Purkinje cell (primary cell): ENCODE data around the gene MLXIPL. TPM values are rescaled to one million over a fixed set of nuclear protein-coding genes. Genes with fewer than 3 reads are reported as not detected.

Experiments
- polyA plus RNA-seq: library from polyadenylated mRNA; unstranded; fragments of >200 nt; fragmentation: Nextera tagmentation; gene quantifications from 2 replicates; pipeline ENCODE4 v1.2.1, GENCODE V29; 2014

Gene MLXIPL
- 1.4 TPM in 1 of 2 replicates, not detected in the other for polyA plus RNA-seq

GRCh38 chr7:73623798-73624668, at the start of gene MLXIPL:
TSS of gene MLXIPL (minus strand) at chr7:73624522. CDS start at chr7:73624492, 30 bp downstream.

GRCh38 chr7:73667344-73668102, 43.2 kb upstream of the MLXIPL start, which contains the start of gene VPS37D:
TSS of gene VPS37D (plus strand) at chr7:73667831. CDS start at chr7:73667959, 128 bp downstream.

GRCh38 chr7:73578342-73579128, 45.8 kb downstream of the MLXIPL start, which contains the start of gene TBL2:
TSS of gene TBL2 (minus strand) at chr7:73578579. CDS start at chr7:73578549, 30 bp downstream.

GRCh38 chr7:73557397-73558257, 66.7 kb downstream of the MLXIPL start, which contains the start of gene BCL7B:
TSS of gene BCL7B (minus strand) at chr7:73557690. CDS start at chr7:73557578, 112 bp downstream.

Other genes starting within 250 kb of the MLXIPL start
- gene FZD9, start 190.7 kb downstream of the MLXIPL start, polyA plus RNA-seq, result not detected in 2 replicates
- gene BAZ1B, start 102.2 kb downstream of the MLXIPL start, polyA plus RNA-seq, result 8.4 and 10.1 TPM in 2 replicates
- 13.1 and 16.4 TPM in 2 replicates for gene BCL7B, start 66.8 kb downstream of the MLXIPL start, polyA plus RNA-seq
- 5.2 and 6.2 TPM in 2 replicates for gene TBL2, start 45.9 kb downstream of the MLXIPL start, polyA plus RNA-seq
- not detected in 2 replicates for gene VPS37D, start 43.3 kb upstream of the MLXIPL start, polyA plus RNA-seq
- 1.9 and 2.0 TPM in 2 replicates for gene DNAJC30, start 58.9 kb upstream of the MLXIPL start, polyA plus RNA-seq
- gene BUD23, start 59.1 kb upstream of the MLXIPL start, polyA plus RNA-seq, result 60.8 and 63.6 TPM in 2 replicates
- gene STX1A, start 95.1 kb upstream of the MLXIPL start, polyA plus RNA-seq, result 0.49 and 21.7 TPM in 2 replicates
- gene ABHD11, start 114.3 kb upstream of the MLXIPL start, polyA plus RNA-seq, result 3.1 and 6.1 TPM in 2 replicates
- gene CLDN3, start 145.7 kb upstream of the MLXIPL start, polyA plus RNA-seq, result not detected in 2 replicates
- gene CLDN4, start 206.5 kb upstream of the MLXIPL start, polyA plus RNA-seq, result not detected in 2 replicates
- 1.1 TPM in 1 of 2 replicates, not detected in the other for gene METTL27, start 218.0 kb upstream of the MLXIPL start, polyA plus RNA-seq
- gene TMEM270, start 236.6 kb upstream of the MLXIPL start, polyA plus RNA-seq, result not detected in 2 replicates